ENCODE data around the gene ADI1.

ADI1 gene, protein sequence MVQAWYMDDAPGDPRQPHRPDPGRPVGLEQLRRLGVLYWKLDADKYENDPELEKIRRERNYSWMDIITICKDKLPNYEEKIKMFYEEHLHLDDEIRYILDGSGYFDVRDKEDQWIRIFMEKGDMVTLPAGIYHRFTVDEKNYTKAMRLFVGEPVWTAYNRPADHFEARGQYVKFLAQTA

GRCh38 chr2:3519255-3520205, at the start of gene ADI1:
TSS of gene ADI1 (minus strand) at chr2:3519531. CDS start at chr2:3519487, 44 bp downstream.
- Histone ChIP-seq H3K36me3 (replicated peaks; ENCODE audit: low read depth, low read length) (peaks cover 15% of the 10 kb centered on the region), H3K4me1 (ENCODE audit: low read length) (peaks cover 14% of the 10 kb centered on the region), H3K4me3 (ENCODE audit: low read length) (peak within 1 kb of the TSS; percentile 95), H3K27ac (ENCODE audit: low read length) (peak within 1 kb of the TSS; percentile 88), H3K9me3 (ENCODE audit: insufficient read depth, low read length) (no peaks in the 10 kb centered on the region), H4K20me1 (ENCODE audit: insufficient read depth, low read length) (peaks cover 6% of the 10 kb centered on the region), H3K79me2 (ENCODE audit: low read length) (peaks cover 43% of the 10 kb centered on the region), H2AFZ (ENCODE audit: low read depth, low read length) (peak within 1 kb of the TSS; percentile 56), H3K9ac (ENCODE audit: low read length) (peak within 1 kb of the TSS; percentile 94), H3K4me2 (ENCODE audit: low read length) (peak within 1 kb of the TSS; percentile 99), H3K27me3 (ENCODE audit: low read depth, low read length) (no peaks in the 10 kb centered on the region)
- TF ChIP-seq CTCF (IDR thresholded peaks at IDR 0.05; ENCODE audit: low read depth, low read length), result no peak
- TF ChIP-seq EZH2phosphoT487 (IDR thresholded peaks at IDR 0.05; ENCODE audit: low read depth), result no peak

GRCh38 chr2:3566806-3567205, 47.5 kb upstream of the ADI1 start:
- Histone ChIP-seq H3K36me3 (replicated peaks; ENCODE audit: low read depth, low read length) (peaks cover 11% of the 10 kb centered on the region), H3K4me2 (ENCODE audit: low read length) (no peak overlapping the region), H3K27ac (ENCODE audit: low read length) (no peak overlapping the region), H3K27me3 (ENCODE audit: low read depth, low read length) (no peaks in the 10 kb centered on the region), H3K4me3 (ENCODE audit: low read length) (no peak overlapping the region), H4K20me1 (ENCODE audit: insufficient read depth, low read length) (no peaks in the 10 kb centered on the region), H3K79me2 (ENCODE audit: low read length) (no peaks in the 10 kb centered on the region), H3K9ac (ENCODE audit: low read length) (no peak overlapping the region), H3K4me1 (ENCODE audit: low read length) (peaks cover 5% of the 10 kb centered on the region; the same call in 1 of the 2 replicates), H2AFZ (ENCODE audit: low read depth, low read length) (no peak overlapping the region), H3K9me3 (ENCODE audit: insufficient read depth, low read length) (no peaks in the 10 kb centered on the region)
- no peak for TF ChIP-seq CTCF (IDR thresholded peaks at IDR 0.05; ENCODE audit: low read depth, low read length)
- TF ChIP-seq EZH2phosphoT487 (IDR thresholded peaks at IDR 0.05; ENCODE audit: low read depth), result no peak

GRCh38 chr2:3565117-3565516, 45.8 kb upstream of the ADI1 start:
- Histone ChIP-seq H3K79me2 (ENCODE audit: low read length) (no peaks in the 10 kb centered on the region), H3K27me3 (ENCODE audit: low read depth, low read length) (no peaks in the 10 kb centered on the region), H3K9ac (ENCODE audit: low read length) (no peak overlapping the region), H2AFZ (ENCODE audit: low read depth, low read length) (no peak overlapping the region), H3K4me2 (ENCODE audit: low read length) (no peak overlapping the region), H4K20me1 (ENCODE audit: insufficient read depth, low read length) (no peaks in the 10 kb centered on the region), H3K4me1 (ENCODE audit: low read length) (peaks cover 5% of the 10 kb centered on the region; the same call in 1 of the 2 replicates), H3K9me3 (ENCODE audit: insufficient read depth, low read length) (no peaks in the 10 kb centered on the region), H3K36me3 (replicated peaks; ENCODE audit: low read depth, low read length) (peaks cover 17% of the 10 kb centered on the region), H3K4me3 (ENCODE audit: low read length) (no peak overlapping the region), H3K27ac (ENCODE audit: low read length) (no peak overlapping the region)
- TF ChIP-seq CTCF (IDR thresholded peaks at IDR 0.05; ENCODE audit: low read depth, low read length) (no peak), EZH2phosphoT487 (IDR thresholded peaks at IDR 0.05; ENCODE audit: low read depth) (no peak)

- Histone ChIP-seq H3K4me2 (ENCODE audit: low read length) (no peak overlapping the region), H3K27ac (ENCODE audit: low read length) (no peak overlapping the region)
Observed at GRCh38 chr2:3563521-3563976, 44.2 kb upstream of the ADI1 start.

More at GRCh38 chr2:3563521-3563976, 44.2 kb upstream of the ADI1 start:
- H2AFZ ChIP-seq (ENCODE audit: low read depth, low read length), result no peak overlapping the region
- peaks cover 10% of the 10 kb centered on the region for H3K4me1 ChIP-seq (ENCODE audit: low read length)
- H4K20me1 ChIP-seq (ENCODE audit: insufficient read depth, low read length), result no peaks in the 10 kb centered on the region
- peaks cover 18% of the 10 kb centered on the region for H3K36me3 ChIP-seq (replicated peaks; ENCODE audit: low read depth, low read length)
- no peak overlapping the region for H3K4me3 ChIP-seq (ENCODE audit: low read length)
- no peaks in the 10 kb centered on the region for H3K9me3 ChIP-seq (ENCODE audit: insufficient read depth, low read length)
- H3K79me2 ChIP-seq (ENCODE audit: low read length), result peaks cover 10% of the 10 kb centered on the region
- H3K27me3 ChIP-seq (ENCODE audit: low read depth, low read length), result no peaks in the 10 kb centered on the region
- no peak overlapping the region for H3K9ac ChIP-seq (ENCODE audit: low read length)
- TF ChIP-seq EZH2phosphoT487 (IDR thresholded peaks at IDR 0.05; ENCODE audit: low read depth) (no peak), CTCF (IDR thresholded peaks at IDR 0.05; ENCODE audit: low read depth, low read length) (no peak)
